Adrenal gland (tissue), 5 donors: ENCODE measurements around the gene NOP14.

Source experiments
- POLR2A ChIP-seq, 2 donors: fragments of 450-650 bp; IDR thresholded peaks; one replicate each; pipeline ENCODE4 v1.6.1; 2017; ENCODE audit warnings: antibody characterized with exemption in 2 of 2, mild to moderate bottlenecking in 2 of 2, moderate library complexity in 1 of 2
- TF ChIP-seq, protein P1 (sequence below), 6 experiments: fragments of 450-650 bp in 4 of 6; fragments of 200-600 bp in 2 of 6; sonication (generic) in 1 of 6; IDR thresholded peaks; 1 replicate in 5 of 6; 2 replicates in 1 of 6; pipeline versions ENCODE4 v1.5.1 to v1.8.0; 2016 to 2021; ENCODE audit warnings: antibody characterized with exemption in 6 of 6, mild to moderate bottlenecking in 2 of 6, moderate library complexity in 1 of 6
- donor health status: DM: no; HTN: no; CAD: no.

DNA sequence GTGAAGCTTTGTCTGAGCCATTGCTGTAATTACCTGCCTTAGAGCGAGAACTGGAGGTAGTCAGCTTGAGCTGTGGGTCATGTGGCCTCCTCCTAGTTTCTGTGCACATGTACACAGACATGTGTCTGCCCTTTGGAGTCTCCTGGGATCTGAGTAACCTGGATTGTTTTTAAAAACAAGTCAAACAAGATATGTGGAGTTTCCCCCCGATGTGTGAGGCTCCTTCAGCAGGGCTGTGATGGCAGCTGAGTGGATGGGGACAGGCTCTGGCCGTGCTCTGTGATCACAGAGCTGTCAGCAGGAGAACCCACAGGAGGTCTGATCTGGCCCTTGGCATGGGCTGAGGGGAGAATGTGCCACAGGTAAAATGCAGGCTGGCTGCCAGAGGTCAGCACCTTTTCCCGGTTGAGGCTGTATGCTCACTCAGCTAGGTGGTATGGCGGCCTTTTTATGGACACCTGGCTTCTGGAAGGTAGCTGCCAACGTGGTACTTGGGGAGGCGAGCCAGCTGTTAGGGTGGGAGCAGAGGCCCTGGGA, 38.4 kb downstream of the NOP14 start:
- TF ChIP-seq, protein P1, sequence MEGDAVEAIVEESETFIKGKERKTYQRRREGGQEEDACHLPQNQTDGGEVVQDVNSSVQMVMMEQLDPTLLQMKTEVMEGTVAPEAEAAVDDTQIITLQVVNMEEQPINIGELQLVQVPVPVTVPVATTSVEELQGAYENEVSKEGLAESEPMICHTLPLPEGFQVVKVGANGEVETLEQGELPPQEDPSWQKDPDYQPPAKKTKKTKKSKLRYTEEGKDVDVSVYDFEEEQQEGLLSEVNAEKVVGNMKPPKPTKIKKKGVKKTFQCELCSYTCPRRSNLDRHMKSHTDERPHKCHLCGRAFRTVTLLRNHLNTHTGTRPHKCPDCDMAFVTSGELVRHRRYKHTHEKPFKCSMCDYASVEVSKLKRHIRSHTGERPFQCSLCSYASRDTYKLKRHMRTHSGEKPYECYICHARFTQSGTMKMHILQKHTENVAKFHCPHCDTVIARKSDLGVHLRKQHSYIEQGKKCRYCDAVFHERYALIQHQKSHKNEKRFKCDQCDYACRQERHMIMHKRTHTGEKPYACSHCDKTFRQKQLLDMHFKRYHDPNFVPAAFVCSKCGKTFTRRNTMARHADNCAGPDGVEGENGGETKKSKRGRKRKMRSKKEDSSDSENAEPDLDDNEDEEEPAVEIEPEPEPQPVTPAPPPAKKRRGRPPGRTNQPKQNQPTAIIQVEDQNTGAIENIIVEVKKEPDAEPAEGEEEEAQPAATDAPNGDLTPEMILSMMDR (IDR thresholded peaks at IDR 0.05) = no peak
- no peak for TF ChIP-seq POLR2A (IDR thresholded peaks at IDR 0.05)
